RWPE2 (cell line): ENCODE results near the gene ABCA1.

Experiments
- ATAC-seq: fragments of 200-7000 bp; cut with Tn5 transposase; 3 replicates; pipeline ENCODE4 v1.9.1; 2021; ENCODE audit warnings: low read depth
- DNase-seq: peaks from one replicate; pipeline ENCODE4 v3.0.0-alpha.2; 2020; ENCODE audit warnings: low spot score
- H3K27ac ChIP-seq: fragments of 450-650 bp; 2 replicates; pipeline ENCODE4 v1.5.1; 2017; ENCODE audit warnings: mild to moderate bottlenecking; ENCODE audit not compliant: poor library complexity, severe bottlenecking
- H3K27me3 ChIP-seq: fragments of 250-450 bp; sonication (Bioruptor Pico); 2 replicates; pipeline ENCODE4 v1.5.1; 2021; ENCODE audit warnings: mild to moderate bottlenecking, moderate library complexity; ENCODE audit not compliant: insufficient read depth, poor library complexity, severe bottlenecking
- H3K36me3 ChIP-seq: fragments of 250-450 bp; sonication (Bioruptor Pico); 2 replicates; pipeline ENCODE4 v1.5.1; 2020; ENCODE audit warnings: low read depth, mild to moderate bottlenecking, moderate library complexity
- H3K4me1 ChIP-seq: fragments of 250-450 bp; sonication (Bioruptor Pico); 2 replicates; pipeline ENCODE4 v1.5.1; 2021; ENCODE audit warnings: mild to moderate bottlenecking, moderate library complexity; ENCODE audit not compliant: insufficient read depth, poor library complexity, severe bottlenecking
- H3K4me3 ChIP-seq: fragments of 250-450 bp; sonication (Bioruptor Pico); 2 replicates; pipeline ENCODE4 v1.5.1; 2021; ENCODE audit warnings: mild to moderate bottlenecking, moderate library complexity; ENCODE audit not compliant: severe bottlenecking
- H3K9me3 ChIP-seq: fragments of 250-450 bp; sonication (Bioruptor Pico); 2 replicates; pipeline ENCODE4 v1.5.1; 2021; ENCODE audit warnings: mild to moderate bottlenecking, moderate library complexity; ENCODE audit not compliant: severe bottlenecking
- TF ChIP-seq, protein P1 (sequence below): fragments of 450-650 bp; IDR thresholded peaks from one replicate; pipeline ENCODE4 v1.5.1; 2017; ENCODE audit warnings: mild to moderate bottlenecking, moderate library complexity; ENCODE audit not compliant: poor library complexity, severe bottlenecking

ABCA1 gene

DNA sequence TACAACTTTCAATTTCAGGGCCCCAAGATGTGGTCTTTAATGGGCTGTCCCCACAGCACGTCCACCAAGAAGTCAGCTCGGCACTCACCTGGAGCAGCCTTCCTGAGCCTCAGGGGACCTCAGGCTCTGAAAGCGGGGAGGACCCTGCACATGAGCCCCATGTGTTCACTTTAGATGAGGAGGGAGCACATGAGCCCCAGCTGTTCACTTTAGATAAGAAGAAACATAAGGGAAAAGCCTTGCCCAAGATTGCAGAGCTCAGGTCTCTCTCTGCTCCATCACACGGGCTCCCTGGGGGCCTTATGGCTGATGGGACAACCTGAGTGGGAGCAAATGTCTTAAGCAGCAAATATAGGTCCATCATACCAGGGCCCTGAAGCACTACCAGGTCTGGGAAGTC, 107.6 kb downstream of the ABCA1 start:
- no peaks in the 10 kb centered on the region for H3K4me1 ChIP-seq
- H3K9me3 ChIP-seq, result no peaks in the 10 kb centered on the region
- no peak for DNase-seq
- no peak overlapping the region for H3K27ac ChIP-seq
- peaks cover 31% of the 10 kb centered on the region for H3K36me3 ChIP-seq
- no peak for ATAC-seq
- H3K27me3 ChIP-seq, result no peaks in the 10 kb centered on the region
- TF ChIP-seq, protein P1, sequence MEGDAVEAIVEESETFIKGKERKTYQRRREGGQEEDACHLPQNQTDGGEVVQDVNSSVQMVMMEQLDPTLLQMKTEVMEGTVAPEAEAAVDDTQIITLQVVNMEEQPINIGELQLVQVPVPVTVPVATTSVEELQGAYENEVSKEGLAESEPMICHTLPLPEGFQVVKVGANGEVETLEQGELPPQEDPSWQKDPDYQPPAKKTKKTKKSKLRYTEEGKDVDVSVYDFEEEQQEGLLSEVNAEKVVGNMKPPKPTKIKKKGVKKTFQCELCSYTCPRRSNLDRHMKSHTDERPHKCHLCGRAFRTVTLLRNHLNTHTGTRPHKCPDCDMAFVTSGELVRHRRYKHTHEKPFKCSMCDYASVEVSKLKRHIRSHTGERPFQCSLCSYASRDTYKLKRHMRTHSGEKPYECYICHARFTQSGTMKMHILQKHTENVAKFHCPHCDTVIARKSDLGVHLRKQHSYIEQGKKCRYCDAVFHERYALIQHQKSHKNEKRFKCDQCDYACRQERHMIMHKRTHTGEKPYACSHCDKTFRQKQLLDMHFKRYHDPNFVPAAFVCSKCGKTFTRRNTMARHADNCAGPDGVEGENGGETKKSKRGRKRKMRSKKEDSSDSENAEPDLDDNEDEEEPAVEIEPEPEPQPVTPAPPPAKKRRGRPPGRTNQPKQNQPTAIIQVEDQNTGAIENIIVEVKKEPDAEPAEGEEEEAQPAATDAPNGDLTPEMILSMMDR, result no peak
- no peak overlapping the region for H3K4me3 ChIP-seq

DNA sequence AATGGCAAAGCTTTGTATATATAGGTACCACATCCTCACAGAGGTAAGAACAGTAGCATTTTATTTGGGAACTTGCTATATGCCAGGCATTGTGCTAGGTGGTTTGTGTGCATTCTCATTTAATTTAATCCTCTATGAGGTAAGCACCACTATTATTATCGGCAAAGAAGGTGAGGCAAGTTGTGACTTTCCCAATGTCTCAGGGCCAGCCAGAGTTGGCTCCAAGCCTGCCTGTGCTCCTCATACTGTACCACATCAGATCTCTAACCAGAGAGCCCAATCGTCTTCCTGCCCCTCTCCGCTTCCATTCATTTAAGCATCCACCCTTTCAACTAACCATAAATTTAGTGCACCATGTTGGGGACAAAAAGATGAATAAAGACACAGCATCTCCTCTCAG, 108.9 kb downstream of the ABCA1 start:
- Histone ChIP-seq H3K27me3 (no peaks in the 10 kb centered on the region), H3K36me3 (peaks cover 30% of the 10 kb centered on the region)

DNA sequence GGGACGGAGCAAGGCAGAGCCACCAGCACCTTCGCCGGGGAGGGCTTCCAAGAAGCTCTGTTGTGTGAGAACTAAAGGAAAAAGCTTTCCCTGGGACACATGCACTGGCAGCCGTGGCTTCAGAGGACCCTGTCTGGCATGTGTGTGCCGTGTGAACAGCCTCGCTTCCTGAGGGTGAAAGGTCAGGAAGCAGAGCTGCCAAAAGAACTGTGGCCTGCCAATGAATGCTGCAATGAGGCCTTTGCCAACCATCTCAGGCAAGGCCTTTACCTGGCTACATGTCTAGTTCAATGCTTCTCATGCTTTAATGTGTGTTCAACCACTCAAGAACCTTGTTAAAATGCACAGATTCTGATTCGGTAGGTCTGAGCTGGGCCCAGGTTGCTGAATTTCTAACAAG, 110.5 kb downstream of the ABCA1 start:
- no peaks in the 10 kb centered on the region for H3K9me3 ChIP-seq
- H3K27me3 ChIP-seq, result no peaks in the 10 kb centered on the region
- TF ChIP-seq, protein P1, result no peak
- DNase-seq (no peak), ATAC-seq (no peak)
- H3K36me3 ChIP-seq, result peaks cover 26% of the 10 kb centered on the region
- no peaks in the 10 kb centered on the region for H3K4me1 ChIP-seq
- H3K27ac ChIP-seq, result no peak overlapping the region
- no peak overlapping the region for H3K4me3 ChIP-seq

More for the DNA sequence above, 108.9 kb downstream of the ABCA1 start:
- Histone ChIP-seq H3K9me3 (no peaks in the 10 kb centered on the region), H3K27ac (no peak overlapping the region), H3K4me1 (no peaks in the 10 kb centered on the region), H3K4me3 (no peak overlapping the region)
- DNase-seq (no peak), ATAC-seq (no peak)
- TF ChIP-seq, protein P1, result no peak

GRCh38 chr9:104815851-104816565, 111.9 kb downstream of the ABCA1 start:
- Histone ChIP-seq H3K4me1 (peaks cover 8% of the 10 kb centered on the region), H3K36me3 (peaks cover 31% of the 10 kb centered on the region), H3K9me3 (no peaks in the 10 kb centered on the region), H3K27ac (no peak overlapping the region), H3K27me3 (no peaks in the 10 kb centered on the region), H3K4me3 (no peak overlapping the region)
- TF ChIP-seq, protein P1, result no peak
- DNase-seq (no peak), ATAC-seq (no peak)

DNA sequence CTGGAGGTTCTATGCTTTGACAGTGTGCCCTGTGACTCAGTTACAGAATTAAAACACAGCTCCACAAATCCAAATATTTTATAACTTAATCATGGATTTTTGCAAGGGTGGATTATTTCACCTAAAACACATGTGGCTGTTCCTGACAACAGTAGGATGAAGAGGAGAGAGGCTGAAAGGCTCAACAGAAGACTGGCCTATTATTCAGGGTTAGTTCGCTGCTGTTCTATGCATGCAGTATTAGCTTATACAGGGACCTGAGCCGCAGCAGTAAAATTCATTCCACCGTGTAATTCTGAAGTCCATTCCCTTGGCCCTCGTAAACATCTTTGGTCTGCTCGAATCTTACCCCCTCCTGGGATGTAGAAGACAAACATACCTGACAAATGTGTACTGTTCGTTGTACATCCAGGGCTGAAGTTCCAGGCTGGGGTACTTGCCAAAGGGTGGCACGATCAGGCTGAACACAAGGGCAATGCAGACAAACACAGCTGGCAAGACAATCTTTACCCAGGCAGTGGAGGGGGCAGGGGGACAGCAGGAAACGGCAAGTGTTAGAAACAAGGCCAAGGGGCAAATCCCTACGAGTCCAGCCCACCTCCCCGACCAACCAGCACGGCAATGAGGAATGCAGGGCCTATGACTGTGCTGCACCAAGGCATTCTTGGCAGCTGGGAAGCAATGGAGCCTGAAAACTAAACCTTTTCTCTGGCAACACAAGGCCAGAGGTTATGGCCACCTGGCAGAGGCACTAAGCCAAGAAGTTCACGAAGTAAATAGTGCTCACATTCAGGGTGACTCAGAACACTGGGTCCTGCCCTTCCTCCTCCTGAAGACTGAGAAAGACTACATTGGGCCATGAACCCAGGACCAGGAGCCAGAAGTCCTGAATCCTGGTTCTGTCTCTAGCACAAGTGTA, 117.3 kb downstream of the ABCA1 start:
- Histone ChIP-seq H3K9me3 (no peaks in the 10 kb centered on the region), H3K4me1 (peaks cover 18% of the 10 kb centered on the region), H3K27me3 (no peaks in the 10 kb centered on the region), H3K4me3 (no peak overlapping the region), H3K27ac (peak overlapping the region; percentile 22), H3K36me3 (peaks cover 28% of the 10 kb centered on the region)
- TF ChIP-seq, protein P1, result no peak
- ATAC-seq (peak; percentile 87), DNase-seq (no peak)
